ENCODE results near the gene SCN1B.

- TF ChIP-seq CTCF (IDR thresholded peaks at IDR 0.05 in 4 of 5, conservative IDR thresholded peaks at IDR 0.05 in 1 of 5) (no peak), POLR2A (IDR thresholded peaks at IDR 0.05) (no peak)
Measured at GRCh38 chr19:34995551-34995950, 34.7 kb upstream of the SCN1B start.
